HCT116 (cell line): ENCODE data around the gene BPIFB3. TPM values are rescaled to one million over a fixed set of nuclear protein-coding genes. Genes with fewer than 3 reads are reported as not detected.

ENCODE experiments used
- ATAC-seq: fragments of 200-7000 bp; cut with Tn5 transposase; 2 replicates; pipeline ENCODE4 v1.9.1; 2020; ENCODE audit warnings: mild to moderate bottlenecking, moderate library complexity
- BruUV-seq: library from RNA; stranded (reverse); fragments of 400-500 nt; replicated peaks from 2 replicates; lab custom pipeline; 2021; lab: Mats Ljungman, UMichigan
- CTCF ChIA-PET: fragments of 300-600 bp; sonication (Branson Sonifier 250); formaldehyde crosslinking; loops from one replicate; lab custom pipeline; 2021; ENCODE audit warnings: antibody characterized with exemption; lab: Charles Lee
- POLR2A ChIA-PET: fragments of 300-600, 350-600 bp; sonication (Branson Sonifier 250); formaldehyde crosslinking; loops from one replicate; lab custom pipeline; 2021; ENCODE audit warnings: antibody characterized with exemption; lab: Charles Lee
- RAD21 ChIA-PET, 2 experiments: fragments of 300-600 bp; sonication (Branson Sonifier 250); formaldehyde crosslinking; loops; one replicate each; lab custom pipeline; 2023; ENCODE audit warnings: low total read pairs in 2 of 2; ENCODE audit not compliant: uncharacterized antibody in 2 of 2, unreplicated experiment in 2 of 2, low non-redundant PET in 1 of 2; lab: Charles Lee
- DNase-seq: peaks from one replicate; pipeline ENCODE4 v3.0.0-alpha.2; 2010; ENCODE audit warnings: low read depth, low spot score
- H2AFZ ChIP-seq: fragments of 200-600 bp; shearing (Covaris generic), sonication (generic); 2 replicates; pipeline ENCODE4 v1.6.1; 2017; ENCODE audit warnings: low read depth, mixed run types, mixed read lengths, antibody characterized with exemption, low read length; ENCODE audit not compliant: poor library complexity, severe bottlenecking
- H3K27ac ChIP-seq: 2 replicates; pipeline ENCODE4 v1.5.1; 2012; ENCODE audit warnings: low read depth, low read length
- H3K27me3 ChIP-seq: fragments of 200-600 bp; sonication (generic); 2 replicates; pipeline ENCODE4 v1.6.1; 2016; ENCODE audit warnings: mixed run types, low read length, mixed read lengths; ENCODE audit not compliant: insufficient read depth
- H3K36me3 ChIP-seq, 2 experiments: fragments of 200-500 bp in 1 of 2; fragments of 200-600 bp in 1 of 2; sonication (Bioruptor generic) in 1 of 2; sonication (generic) in 1 of 2; 2 replicates each; pipeline versions ENCODE4 v1.5.1 to v1.6.1; 2014 to 2016; ENCODE audit warnings: low read length in 2 of 2, inconsistent platforms in 1 of 2, mixed read lengths in 1 of 2, mixed run types in 1 of 2; ENCODE audit not compliant: insufficient read depth in 2 of 2, control insufficient read depth in 1 of 2
- H3K4me1 ChIP-seq, 2 experiments: fragments of 200-600 bp in 1 of 2; sonication (generic) in 1 of 2; 2 replicates each; pipeline versions ENCODE4 v1.5.1 to v1.6.1; 2012 to 2017; ENCODE audit warnings: low read length in 2 of 2, inconsistent platforms in 1 of 2, mild to moderate bottlenecking in 1 of 2, mixed read lengths in 1 of 2, mixed run types in 1 of 2, moderate library complexity in 1 of 2; ENCODE audit not compliant: insufficient read depth in 2 of 2, control insufficient read depth in 1 of 2
- H3K4me2 ChIP-seq: fragments of 200-600 bp; sonication (generic); 2 replicates; pipeline ENCODE4 v1.6.1; 2017; ENCODE audit warnings: mixed run types, low read length, mixed read lengths
- H3K4me3 ChIP-seq, 2 experiments: fragments of 200-600 bp in 1 of 2; sonication (generic) in 1 of 2; replicated peaks in 1 of 2; 2 replicates each; pipeline ENCODE4 v1.5.1; 2011 to 2016; ENCODE audit warnings: low read length in 2 of 2, control low read depth in 1 of 2, low read depth in 1 of 2, mild to moderate bottlenecking in 1 of 2, mixed read lengths in 1 of 2, mixed run types in 1 of 2
- H3K79me2 ChIP-seq: fragments of 200-600 bp; sonication (generic); 2 replicates; pipeline ENCODE4 v1.6.1; 2017; ENCODE audit warnings: mild to moderate bottlenecking, mixed run types, low read length, moderate library complexity, mixed read lengths; ENCODE audit not compliant: insufficient read depth
- H3K9ac ChIP-seq: fragments of 200-600 bp; sonication (generic); 2 replicates; pipeline ENCODE4 v1.6.1; 2016; ENCODE audit warnings: low read length, mixed read lengths
- H3K9me2 ChIP-seq: fragments of 200-600 bp; sonication (generic), shearing (Covaris generic); 2 replicates; pipeline ENCODE4 v1.6.1; 2017; ENCODE audit warnings: mixed run types, mild to moderate bottlenecking, moderate library complexity; ENCODE audit not compliant: insufficient read depth
- H3K9me3 ChIP-seq, 2 experiments: fragments of 200-500 bp in 1 of 2; fragments of 200-600 bp in 1 of 2; sonication (Bioruptor generic) in 1 of 2; sonication (generic) in 1 of 2; 2 replicates each; pipeline ENCODE4 v1.6.1; 2014 to 2017; ENCODE audit warnings: low read length in 2 of 2, mixed read lengths in 2 of 2, inconsistent platforms in 1 of 2, low read depth in 1 of 2, mild to moderate bottlenecking in 1 of 2, mixed run types in 1 of 2, moderate library complexity in 1 of 2; ENCODE audit not compliant: control insufficient read depth in 1 of 2, insufficient read depth in 1 of 2
- H4K20me1 ChIP-seq: fragments of 200-600 bp; sonication (generic), shearing (Covaris generic); 2 replicates; pipeline ENCODE4 v1.6.1; 2017; ENCODE audit warnings: mixed run types, mild to moderate bottlenecking, moderate library complexity; ENCODE audit not compliant: insufficient read depth
- CBX3 ChIP-seq: IDR thresholded peaks from 2 replicates; pipeline ENCODE4 v1.6.1; 2012; ENCODE audit warnings: low read depth
- EGR1 ChIP-seq: IDR thresholded peaks from 2 replicates; pipeline ENCODE4 v1.6.1; 2012; ENCODE audit warnings: low read depth
- EZH2 ChIP-seq: fragments of 200-600 bp; sonication (generic); IDR thresholded peaks from 2 replicates; pipeline ENCODE4 v1.6.1; 2017; ENCODE audit warnings: antibody characterized with exemption, mixed run types
- FOSL1 ChIP-seq: IDR thresholded peaks from 2 replicates; pipeline ENCODE4 v1.6.1; 2012; ENCODE audit warnings: low read depth
- JUND ChIP-seq: IDR thresholded peaks from 2 replicates; pipeline ENCODE4 v1.6.1; 2012
- MAX ChIP-seq: IDR thresholded peaks from 2 replicates; pipeline ENCODE4 v1.6.1; 2012
- RAD21 ChIP-seq: IDR thresholded peaks from 2 replicates; pipeline ENCODE4 v1.6.1; 2012; ENCODE audit warnings: low read depth, mild to moderate bottlenecking
- SIN3A ChIP-seq: IDR thresholded peaks from 2 replicates; pipeline ENCODE4 v1.6.1; 2012; ENCODE audit warnings: low read depth
- SP1 ChIP-seq: IDR thresholded peaks from 2 replicates; pipeline ENCODE4 v1.6.1; 2012; ENCODE audit warnings: low read depth
- ZBTB33 ChIP-seq: IDR thresholded peaks from 2 replicates; pipeline ENCODE4 v1.6.1; 2011; ENCODE audit warnings: mild to moderate bottlenecking, low read length, moderate library complexity; ENCODE audit not compliant: insufficient replicate concordance; ENCODE audit errors: extremely low read depth
- ZFX ChIP-seq: fragments of 450-650 bp; IDR thresholded peaks from 2 replicates; pipeline ENCODE4 v1.6.1; 2017
- intact Hi-C: fragments of 100-400 bp; cut with micrococcal nuclease; formaldehyde crosslinking; loops from 2 replicates; pipeline ENCODE4 v1.10.0; 2022
- total RNA-seq: library from RNA; stranded (reverse); gene quantifications from one replicate; pipeline ENCODE4 v1.2.1, GENCODE V29; 2021; ENCODE audit not compliant: unreplicated experiment
- TF ChIP-seq, protein P1 (sequence below): IDR thresholded peaks from 2 replicates; pipeline ENCODE4 v1.6.1; 2012
- TF ChIP-seq, protein P2 (sequence below): IDR thresholded peaks from 2 replicates; pipeline ENCODE4 v1.6.1; 2012; ENCODE audit warnings: low read depth
- TF ChIP-seq, protein P3 (sequence below), 3 experiments: fragments of 200-600 bp in 1 of 3; sonication (generic) in 1 of 3; IDR thresholded peaks in 2 of 3; conservative IDR thresholded peaks in 1 of 3; 2 replicates each; pipeline ENCODE4 v1.5.1; 2012 to 2017; ENCODE audit warnings: low read depth in 2 of 3, low read length in 2 of 3, antibody characterized with exemption in 1 of 3, borderline replicate concordance in 1 of 3, control low read depth in 1 of 3, mild to moderate bottlenecking in 1 of 3, mixed read lengths in 1 of 3, mixed run types in 1 of 3, moderate library complexity in 1 of 3; ENCODE audit not compliant: insufficient read depth in 1 of 3

BPIFB3 gene
- total RNA-seq, 1 experiment from 2014 or later = not detected

- TF ChIP-seq RAD21 = no peak
- TF ChIP-seq, all 23 proteins: peak for 0
Measured at GRCh38 chr20:33019465-33020277, 34.0 kb upstream of the BPIFB3 start (continued).

GRCh38 chr20:33020278-33021161 lies 33.2 kb upstream of the BPIFB3 start:
- peaks cover 16% of the 10 kb centered on the region; the same call in 1 of the 2 replicates for H3K27me3 ChIP-seq
- H3K9me2 ChIP-seq = no peaks in the 10 kb centered on the region
- ChIA-PET CTCF (no interaction called here), RAD21 (no interaction called here), POLR2A (no interaction called here)
- ATAC-seq (no peak), DNase-seq (no peak)
- no peaks in the 10 kb centered on the region; a peak in 1 of 4 replicates for H3K9me3 ChIP-seq
- no peaks in the 10 kb centered on the region for H4K20me1 ChIP-seq
- BruUV-seq = no TSS peak
- no peak overlapping the region for H3K27ac ChIP-seq
- H3K9ac ChIP-seq = no peak overlapping the region
- no peaks in the 10 kb centered on the region for H3K79me2 ChIP-seq
- no peak overlapping the region for H2AFZ ChIP-seq
- H3K36me3 ChIP-seq = no peaks in the 10 kb centered on the region
- no peak overlapping the region for H3K4me3 ChIP-seq
- H3K4me1 ChIP-seq = no peaks in the 10 kb centered on the region
- intact Hi-C loops = no loop called here
- no peak overlapping the region for H3K4me2 ChIP-seq
- TF ChIP-seq ZBTB33 (no peak), MAX (no peak), SIN3A (no peak), RAD21 (no peak), SP1 (no peak), JUND (no peak), FOSL1 (no peak), EGR1 (no peak), EZH2 (no peak), ZFX (no peak), CBX3 (no peak)
- TF ChIP-seq, protein P1, sequence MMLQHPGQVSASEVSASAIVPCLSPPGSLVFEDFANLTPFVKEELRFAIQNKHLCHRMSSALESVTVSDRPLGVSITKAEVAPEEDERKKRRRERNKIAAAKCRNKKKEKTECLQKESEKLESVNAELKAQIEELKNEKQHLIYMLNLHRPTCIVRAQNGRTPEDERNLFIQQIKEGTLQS = no peak
- TF ChIP-seq, protein P2, sequence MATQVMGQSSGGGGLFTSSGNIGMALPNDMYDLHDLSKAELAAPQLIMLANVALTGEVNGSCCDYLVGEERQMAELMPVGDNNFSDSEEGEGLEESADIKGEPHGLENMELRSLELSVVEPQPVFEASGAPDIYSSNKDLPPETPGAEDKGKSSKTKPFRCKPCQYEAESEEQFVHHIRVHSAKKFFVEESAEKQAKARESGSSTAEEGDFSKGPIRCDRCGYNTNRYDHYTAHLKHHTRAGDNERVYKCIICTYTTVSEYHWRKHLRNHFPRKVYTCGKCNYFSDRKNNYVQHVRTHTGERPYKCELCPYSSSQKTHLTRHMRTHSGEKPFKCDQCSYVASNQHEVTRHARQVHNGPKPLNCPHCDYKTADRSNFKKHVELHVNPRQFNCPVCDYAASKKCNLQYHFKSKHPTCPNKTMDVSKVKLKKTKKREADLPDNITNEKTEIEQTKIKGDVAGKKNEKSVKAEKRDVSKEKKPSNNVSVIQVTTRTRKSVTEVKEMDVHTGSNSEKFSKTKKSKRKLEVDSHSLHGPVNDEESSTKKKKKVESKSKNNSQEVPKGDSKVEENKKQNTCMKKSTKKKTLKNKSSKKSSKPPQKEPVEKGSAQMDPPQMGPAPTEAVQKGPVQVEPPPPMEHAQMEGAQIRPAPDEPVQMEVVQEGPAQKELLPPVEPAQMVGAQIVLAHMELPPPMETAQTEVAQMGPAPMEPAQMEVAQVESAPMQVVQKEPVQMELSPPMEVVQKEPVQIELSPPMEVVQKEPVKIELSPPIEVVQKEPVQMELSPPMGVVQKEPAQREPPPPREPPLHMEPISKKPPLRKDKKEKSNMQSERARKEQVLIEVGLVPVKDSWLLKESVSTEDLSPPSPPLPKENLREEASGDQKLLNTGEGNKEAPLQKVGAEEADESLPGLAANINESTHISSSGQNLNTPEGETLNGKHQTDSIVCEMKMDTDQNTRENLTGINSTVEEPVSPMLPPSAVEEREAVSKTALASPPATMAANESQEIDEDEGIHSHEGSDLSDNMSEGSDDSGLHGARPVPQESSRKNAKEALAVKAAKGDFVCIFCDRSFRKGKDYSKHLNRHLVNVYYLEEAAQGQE = no peak
- TF ChIP-seq, protein P3, sequence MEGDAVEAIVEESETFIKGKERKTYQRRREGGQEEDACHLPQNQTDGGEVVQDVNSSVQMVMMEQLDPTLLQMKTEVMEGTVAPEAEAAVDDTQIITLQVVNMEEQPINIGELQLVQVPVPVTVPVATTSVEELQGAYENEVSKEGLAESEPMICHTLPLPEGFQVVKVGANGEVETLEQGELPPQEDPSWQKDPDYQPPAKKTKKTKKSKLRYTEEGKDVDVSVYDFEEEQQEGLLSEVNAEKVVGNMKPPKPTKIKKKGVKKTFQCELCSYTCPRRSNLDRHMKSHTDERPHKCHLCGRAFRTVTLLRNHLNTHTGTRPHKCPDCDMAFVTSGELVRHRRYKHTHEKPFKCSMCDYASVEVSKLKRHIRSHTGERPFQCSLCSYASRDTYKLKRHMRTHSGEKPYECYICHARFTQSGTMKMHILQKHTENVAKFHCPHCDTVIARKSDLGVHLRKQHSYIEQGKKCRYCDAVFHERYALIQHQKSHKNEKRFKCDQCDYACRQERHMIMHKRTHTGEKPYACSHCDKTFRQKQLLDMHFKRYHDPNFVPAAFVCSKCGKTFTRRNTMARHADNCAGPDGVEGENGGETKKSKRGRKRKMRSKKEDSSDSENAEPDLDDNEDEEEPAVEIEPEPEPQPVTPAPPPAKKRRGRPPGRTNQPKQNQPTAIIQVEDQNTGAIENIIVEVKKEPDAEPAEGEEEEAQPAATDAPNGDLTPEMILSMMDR (IDR thresholded peaks at IDR 0.05 in 2 of 3, conservative IDR thresholded peaks at IDR 0.05 in 1 of 3; ENCODE audit: borderline replicate concordance in 1 of 3, insufficient read depth in 1 of 3, low read depth in 2 of 3, low read length in 2 of 3) = no peak
